OCI-LY1 (cell line): Measurements from ENCODE around the gene DAPL1.

Experiments
- CTCF ChIP-seq: fragments of 200-600 bp; sonication (generic), shearing (Covaris generic); IDR thresholded peaks from 2 replicates; pipeline ENCODE4 v1.5.1; 2017; ENCODE audit warnings: mild to moderate bottlenecking, antibody characterized with exemption, low read length, moderate library complexity, mixed read lengths
- EZH2 ChIP-seq: fragments of 200-600 bp; sonication (generic), shearing (Covaris generic); IDR thresholded peaks from 2 replicates; pipeline ENCODE4 v1.8.0; 2017; ENCODE audit warnings: borderline replicate concordance, mixed run types, mild to moderate bottlenecking, antibody characterized with exemption, low read length, moderate library complexity, mixed read lengths

DNA sequence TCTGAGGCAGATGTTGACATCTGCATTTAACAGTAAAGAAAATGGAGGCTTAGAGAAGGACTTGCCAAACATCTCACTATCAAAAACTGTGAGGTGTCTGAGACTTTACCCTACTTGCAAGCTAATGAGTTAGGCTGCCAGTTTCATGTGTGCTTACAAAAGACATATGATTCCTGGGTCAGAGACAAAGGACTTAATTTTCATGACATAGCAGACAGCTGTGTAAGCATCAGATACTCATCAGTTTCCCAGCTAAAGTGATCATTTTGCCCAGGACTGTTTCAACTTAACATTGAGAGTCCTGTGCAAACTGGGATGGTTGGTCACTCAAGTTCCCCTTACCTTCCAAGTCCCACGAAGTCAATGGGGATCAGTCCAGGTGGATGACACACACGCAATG lies 18.9 kb upstream of the DAPL1 start:
- no peak for TF ChIP-seq CTCF
- no peak for TF ChIP-seq EZH2
